ENCODE measurements around the gene ALPP. TPM values are rescaled to one million over a fixed set of nuclear protein-coding genes. Genes with fewer than 3 reads are reported as not detected.
A peak's percentile ranks its signal among the peaks of the same experiment; 100 is the strongest.
"Not testable (repeated sequence)": the region's sequence is repeated elsewhere in the genome, so short reads cannot be mapped to it uniquely, and the experiment has no call there.

The ALPP gene
- total RNA-seq, 1 donor from 2014 or later, result not detected

DNA sequence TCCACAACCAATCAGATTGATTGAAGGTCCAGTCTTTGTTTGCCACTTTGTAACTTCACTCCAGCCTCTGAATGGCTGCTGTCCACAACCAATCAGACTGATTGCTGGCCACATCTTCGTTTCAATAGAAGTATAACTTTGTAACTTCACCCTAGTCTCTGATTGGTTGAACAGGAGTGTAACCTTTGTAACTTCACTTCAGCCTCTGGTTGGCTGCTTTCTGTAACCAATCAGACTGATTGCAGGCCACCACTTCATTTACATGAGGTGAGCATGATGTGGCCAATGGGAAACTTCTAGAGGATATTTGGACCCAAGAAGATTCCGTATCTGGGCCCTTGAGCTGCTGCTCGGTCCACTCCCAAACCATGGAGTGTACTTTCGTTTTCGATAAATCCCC, 16.9 kb upstream of the ALPP start:
- Mint-ChIP-seq H3K9me3 (no peaks in the 10 kb centered on the region), H3K4me3 (no peak overlapping the region), H3K4me1 (no peaks in the 10 kb centered on the region), H3K27ac (ENCODE audit: unreplicated experiment) (no peak overlapping the region), H3K27me3 (ENCODE audit: low read depth) (peaks cover 3% of the 10 kb centered on the region), H3K36me3 (ENCODE audit: low read depth) (no peaks in the 10 kb centered on the region)
- TF ChIP-seq, protein P1, sequence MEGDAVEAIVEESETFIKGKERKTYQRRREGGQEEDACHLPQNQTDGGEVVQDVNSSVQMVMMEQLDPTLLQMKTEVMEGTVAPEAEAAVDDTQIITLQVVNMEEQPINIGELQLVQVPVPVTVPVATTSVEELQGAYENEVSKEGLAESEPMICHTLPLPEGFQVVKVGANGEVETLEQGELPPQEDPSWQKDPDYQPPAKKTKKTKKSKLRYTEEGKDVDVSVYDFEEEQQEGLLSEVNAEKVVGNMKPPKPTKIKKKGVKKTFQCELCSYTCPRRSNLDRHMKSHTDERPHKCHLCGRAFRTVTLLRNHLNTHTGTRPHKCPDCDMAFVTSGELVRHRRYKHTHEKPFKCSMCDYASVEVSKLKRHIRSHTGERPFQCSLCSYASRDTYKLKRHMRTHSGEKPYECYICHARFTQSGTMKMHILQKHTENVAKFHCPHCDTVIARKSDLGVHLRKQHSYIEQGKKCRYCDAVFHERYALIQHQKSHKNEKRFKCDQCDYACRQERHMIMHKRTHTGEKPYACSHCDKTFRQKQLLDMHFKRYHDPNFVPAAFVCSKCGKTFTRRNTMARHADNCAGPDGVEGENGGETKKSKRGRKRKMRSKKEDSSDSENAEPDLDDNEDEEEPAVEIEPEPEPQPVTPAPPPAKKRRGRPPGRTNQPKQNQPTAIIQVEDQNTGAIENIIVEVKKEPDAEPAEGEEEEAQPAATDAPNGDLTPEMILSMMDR (conservative IDR thresholded peaks at IDR 0.05), result no peak
- DNase-seq (ENCODE audit: low read depth, low spot score), result no peak

DNA sequence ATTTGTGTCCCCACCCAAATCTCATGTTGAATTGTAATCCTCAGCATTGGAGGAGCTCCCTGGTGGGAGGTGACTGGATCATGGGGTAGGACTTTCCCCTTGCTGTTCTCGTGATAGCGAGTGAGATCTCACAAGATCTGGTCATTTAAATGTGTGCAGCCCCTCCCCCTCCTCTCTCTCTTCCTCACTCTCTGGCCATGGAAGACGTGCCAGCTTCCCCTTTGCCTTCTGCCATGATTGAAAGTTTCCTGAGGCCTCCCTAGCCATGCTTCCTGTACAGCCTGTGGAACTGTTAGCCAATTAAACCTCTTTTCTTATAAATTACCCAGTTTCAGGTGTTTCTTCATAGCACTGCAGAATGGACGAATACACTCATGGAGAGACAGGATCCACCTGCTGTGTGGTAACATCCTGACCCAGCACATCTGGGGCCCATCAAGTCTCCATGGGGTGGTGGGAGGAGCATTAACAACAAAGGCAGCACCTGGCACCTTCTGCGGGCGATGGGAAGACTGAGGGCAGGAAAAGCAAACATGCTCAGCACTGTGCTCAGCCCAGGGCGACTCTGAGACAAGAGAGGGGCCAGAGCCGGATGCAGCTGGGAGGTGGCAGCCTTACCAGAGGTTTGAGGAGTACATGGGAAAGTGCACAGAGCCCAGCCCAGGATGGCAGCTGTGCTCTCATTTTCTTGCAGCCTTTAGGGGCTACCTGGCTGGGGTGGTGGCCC, 16.2 kb upstream of the ALPP start:
- Mint-ChIP-seq H3K36me3 (ENCODE audit: low read depth) (no peaks in the 10 kb centered on the region), H3K4me3 (no peak overlapping the region), H3K27me3 (ENCODE audit: low read depth) (no peaks in the 10 kb centered on the region), H3K27ac (ENCODE audit: unreplicated experiment) (no peak overlapping the region), H3K4me1 (peaks cover 6% of the 10 kb centered on the region), H3K9me3 (no peaks in the 10 kb centered on the region)
- no peak for DNase-seq (ENCODE audit: low read depth, low spot score)
- TF ChIP-seq, protein P1 (conservative IDR thresholded peaks at IDR 0.05), result no peak

DNA sequence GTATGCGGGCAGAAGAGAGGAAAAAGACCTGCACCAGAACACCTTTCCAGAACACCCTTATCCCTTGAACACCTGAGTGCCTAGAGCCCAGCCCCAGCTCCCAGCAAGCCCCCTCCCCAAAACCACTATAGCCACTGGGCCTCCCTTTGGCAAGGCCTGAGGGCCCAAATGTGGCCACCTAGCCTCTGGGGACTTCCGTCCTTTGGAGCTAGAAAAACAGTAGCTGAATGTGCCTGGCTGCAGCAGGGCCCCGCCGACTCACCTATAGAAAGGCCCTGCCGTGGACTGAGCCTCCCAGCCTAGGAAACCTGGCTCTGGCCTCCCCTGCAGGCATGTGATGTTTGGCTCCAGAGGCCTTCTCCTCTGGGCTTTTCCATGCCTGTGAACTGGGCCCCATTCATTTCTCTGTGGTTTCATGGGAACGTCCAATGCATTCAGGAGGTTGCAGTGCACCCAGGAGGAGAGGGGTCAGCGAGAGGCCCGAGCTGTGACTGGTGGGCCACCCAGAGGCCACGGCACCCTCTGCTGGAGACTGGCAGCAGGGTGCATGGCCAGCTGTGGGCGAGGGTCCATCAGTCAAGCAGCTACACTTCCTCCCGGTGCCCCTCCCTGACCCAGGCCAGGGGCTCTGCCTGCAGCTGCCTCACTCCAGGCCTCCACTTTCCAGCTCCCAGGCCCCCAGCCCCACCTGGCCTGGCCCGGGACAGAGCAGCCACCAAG, 15.3 kb upstream of the ALPP start:
- not testable (repeated sequence) for H3K27ac Mint-ChIP-seq (ENCODE audit: unreplicated experiment); DNase-seq (ENCODE audit: low read depth, low spot score); H3K27me3 Mint-ChIP-seq (ENCODE audit: low read depth); H3K9me3 Mint-ChIP-seq; H3K36me3 Mint-ChIP-seq (ENCODE audit: low read depth); H3K4me1 Mint-ChIP-seq; H3K4me3 Mint-ChIP-seq

DNA sequence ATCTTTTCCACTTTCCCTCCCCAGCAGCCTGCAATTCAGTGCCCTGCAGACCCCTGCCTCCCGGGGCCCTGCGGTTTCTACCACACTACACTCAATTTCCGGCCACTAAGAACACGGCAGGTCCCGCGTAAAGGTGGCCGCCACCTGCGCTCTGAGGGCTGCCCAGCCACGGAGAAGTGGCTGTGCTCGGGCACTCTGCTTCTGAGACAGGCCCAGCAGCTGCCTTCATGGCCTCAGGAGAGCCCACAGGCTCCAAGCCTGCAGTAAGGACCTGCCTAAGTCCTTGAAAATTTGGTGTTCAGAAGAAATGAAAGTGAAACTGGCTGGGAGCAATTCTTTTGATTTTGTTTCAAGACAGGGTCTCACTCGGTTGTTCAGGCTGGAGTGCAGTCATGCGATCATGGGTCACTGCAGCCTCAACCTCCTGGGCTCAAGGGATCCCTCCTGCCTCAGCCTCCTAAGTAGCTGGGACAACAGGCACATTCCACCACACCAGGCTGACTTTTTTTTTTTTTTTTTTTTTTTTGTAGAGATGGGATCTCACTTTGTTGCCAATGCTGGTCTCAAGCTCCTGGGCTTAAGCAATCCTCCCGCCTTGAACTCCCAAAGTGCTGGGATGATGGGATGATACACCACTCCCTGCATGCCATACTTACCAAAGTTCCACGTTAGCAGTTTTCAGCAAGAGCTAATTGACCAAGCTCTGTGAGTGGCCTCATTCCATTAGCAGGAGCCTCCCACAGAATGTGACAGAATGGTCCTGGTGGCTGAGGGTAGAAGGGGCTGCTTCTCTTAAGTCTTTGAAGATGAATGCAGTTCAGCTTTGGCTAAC, 14.6 kb upstream of the ALPP start:
- DNase-seq (ENCODE audit: low read depth, low spot score), result no peak
- H3K4me1 Mint-ChIP-seq, result peaks cover 10% of the 10 kb centered on the region
- TF ChIP-seq, protein P1 (conservative IDR thresholded peaks at IDR 0.05), result no peak
- no peaks in the 10 kb centered on the region for H3K36me3 Mint-ChIP-seq (ENCODE audit: low read depth)
- no peak overlapping the region for H3K27ac Mint-ChIP-seq (ENCODE audit: unreplicated experiment)
- no peak overlapping the region for H3K4me3 Mint-ChIP-seq
- no peaks in the 10 kb centered on the region for H3K27me3 Mint-ChIP-seq (ENCODE audit: low read depth)
- H3K9me3 Mint-ChIP-seq, result no peaks in the 10 kb centered on the region

DNA sequence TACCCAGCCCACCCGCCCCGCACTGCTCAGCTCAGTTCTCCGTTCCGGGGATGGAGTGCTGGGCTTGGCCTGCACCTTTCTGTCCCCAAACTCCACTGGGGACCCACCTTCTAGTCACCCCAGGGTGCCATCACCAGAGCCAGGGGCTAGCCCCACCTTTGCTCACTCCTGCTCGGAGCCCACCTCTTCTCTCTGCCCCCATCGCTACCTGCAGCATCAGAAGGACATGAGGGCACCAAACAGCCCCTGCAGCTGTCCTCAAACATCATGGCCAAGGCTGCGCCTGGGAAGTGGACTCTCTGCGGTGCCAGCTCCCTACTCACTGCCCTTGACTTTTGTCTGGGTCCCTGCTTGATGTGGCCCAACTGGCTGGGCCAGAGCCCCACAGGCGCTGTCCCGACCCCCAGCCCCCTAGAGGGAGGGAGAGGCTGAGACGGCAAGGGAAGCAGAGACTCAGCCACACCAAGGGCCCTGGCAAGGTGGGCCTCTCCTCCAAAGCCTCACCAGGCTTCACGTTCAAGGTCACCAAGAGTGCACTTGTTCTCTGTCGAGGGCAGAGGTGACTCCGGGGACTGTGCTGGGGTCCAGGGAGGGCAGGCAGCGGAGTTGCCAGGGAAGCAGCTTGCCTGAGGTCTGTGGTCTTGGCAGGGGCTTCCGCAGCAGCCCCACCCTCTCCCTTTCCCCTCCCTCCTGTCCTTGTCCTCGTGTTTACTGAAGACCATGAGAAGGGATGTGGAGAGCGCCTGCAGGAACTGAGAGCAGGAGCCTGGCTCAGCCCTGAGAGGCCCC, 13.6 kb upstream of the ALPP start:
- H3K9me3 Mint-ChIP-seq; DNase-seq (ENCODE audit: low read depth, low spot score); H3K36me3 Mint-ChIP-seq (ENCODE audit: low read depth); H3K27me3 Mint-ChIP-seq (ENCODE audit: low read depth); H3K4me3 Mint-ChIP-seq: not testable (repeated sequence)
- Mint-ChIP-seq H3K4me1 (peaks cover 17% of the 10 kb centered on the region), H3K27ac (ENCODE audit: unreplicated experiment) (peak overlapping the region; percentile 19)
